PC-3 (cell line): Measurements from ENCODE around the gene RALY.

ENCODE experiments used
- CTCF ChIP-seq: fragments of 300-600 bp; sonication (generic); conservative IDR thresholded peaks from 2 replicates; pipeline ENCODE4 v1.5.1; 2017; ENCODE audit warnings: antibody characterized with exemption, low read depth, mild to moderate bottlenecking, low read length
- EZH2 ChIP-seq: fragments of 300-600 bp; sonication (generic); IDR thresholded peaks from one replicate; pipeline ENCODE4 v1.6.1; 2017; ENCODE audit warnings: antibody characterized with exemption, mild to moderate bottlenecking, low read length; ENCODE audit not compliant: unreplicated experiment

- TF ChIP-seq CTCF: no peak
- TF ChIP-seq EZH2: no peak
These were observed 9.5 kb upstream of the RALY start for GRCh38 chr20:33984182-33984719.
